BJ (cell line): Measurements from ENCODE around the gene SIGLECL1. TPM values are rescaled to one million over a fixed set of nuclear protein-coding genes. Genes with fewer than 3 reads are reported as not detected.

Experiments
- CTCF ChIA-PET: fragments of 350-600 bp; formaldehyde crosslinking; extraction: SDS; loops from one replicate; lab custom pipeline; 2021; ENCODE audit warnings: antibody characterized with exemption, inconsistent platforms; lab: Yijun Ruan, JAX
- POLR2A ChIA-PET: fragments of 300-600 bp; sonication (Branson Sonifier 250); formaldehyde crosslinking; extraction: SDS; loops from one replicate; lab custom pipeline; 2021; ENCODE audit warnings: antibody characterized with exemption; lab: Charles Lee
- DNase-seq: peaks from one replicate; pipeline ENCODE4 v3.0.0-alpha.2; 2011; ENCODE audit warnings: low read depth
- H3K27me3 ChIP-seq: 2 replicates; pipeline ENCODE4 v1.6.0; 2011; ENCODE audit warnings: low read length; ENCODE audit not compliant: control insufficient read depth, insufficient read depth
- H3K36me3 ChIP-seq: 2 replicates; pipeline ENCODE4 v1.5.1; 2011; ENCODE audit warnings: low read length; ENCODE audit not compliant: control insufficient read depth, insufficient read depth
- H3K4me3 ChIP-seq: 2 replicates; pipeline ENCODE4 v1.5.1; 2011; ENCODE audit warnings: low read depth, mild to moderate bottlenecking, control low read depth, low read length
- polyA minus RNA-seq: library from RNA; depleted of rRNA, polyadenylated mRNA; stranded (reverse); fragments of >200 nt; gene quantifications from 2 replicates; pipeline ENCODE4 v1.2.3, GENCODE V29; 2011; rRNA and poly(A)+ RNA removed
- polyA plus RNA-seq: library from polyadenylated mRNA; depleted of rRNA; stranded (reverse); fragments of >200 nt; gene quantifications from 2 replicates; pipeline ENCODE4 v1.2.3, GENCODE V29; 2011; rRNA removed
- TF ChIP-seq, protein P1 (sequence below): IDR thresholded peaks from 2 replicates; pipeline ENCODE4 v1.5.1; 2011; ENCODE audit warnings: low read depth, mild to moderate bottlenecking, control low read depth, inconsistent platforms, low read length, moderate library complexity; ENCODE audit not compliant: insufficient read depth

The SIGLECL1 gene
- polyA plus RNA-seq (not detected in 2 replicates), polyA minus RNA-seq (not detected in 2 replicates)

DNA sequence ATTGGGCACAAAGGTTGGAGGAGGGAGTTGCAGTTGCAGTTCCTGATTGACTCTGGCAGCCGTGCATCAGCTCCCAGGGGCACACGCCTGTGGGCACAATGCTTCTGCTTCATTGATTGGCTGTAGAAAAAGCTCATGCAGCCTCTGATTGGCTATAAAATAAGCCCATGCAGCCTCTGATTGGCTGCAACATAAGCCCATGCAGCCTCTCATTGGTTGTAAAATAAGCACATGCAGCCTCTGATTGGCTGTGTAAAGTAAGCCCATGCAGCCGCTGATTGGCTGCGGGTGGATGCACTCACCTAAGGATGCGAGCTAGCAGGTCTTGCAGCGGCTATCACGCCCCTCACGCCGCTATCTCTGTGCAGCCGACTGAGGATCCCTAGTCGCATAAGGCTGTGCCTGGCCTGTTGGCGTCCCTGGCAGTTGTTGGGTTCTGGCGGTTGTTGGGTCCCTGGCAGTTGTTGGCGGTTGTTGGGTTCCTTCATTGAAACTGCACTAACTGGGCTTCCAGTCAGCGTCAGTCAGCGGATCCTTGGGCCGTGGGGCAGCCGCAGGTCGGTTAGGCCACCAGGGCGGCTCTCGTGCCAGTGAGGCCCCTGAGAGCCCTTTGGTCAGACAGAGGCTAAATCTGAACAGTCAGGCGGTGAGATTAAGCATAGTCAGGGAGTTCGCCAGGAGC is at the start of gene SIGLECL1:
Gene SIGLECL1 (plus strand): TSS at position 295 of the 682 bp plus-strand sequence. CDS start 12,993 bp downstream, outside the sequence.
- H3K4me3 ChIP-seq = no peak within 1 kb of the TSS
- DNase-seq = no peak
- no peaks in the 10 kb centered on the region for H3K27me3 ChIP-seq
- ChIA-PET POLR2A (no interaction called here), CTCF (no interaction called here)
- TF ChIP-seq, protein P1, sequence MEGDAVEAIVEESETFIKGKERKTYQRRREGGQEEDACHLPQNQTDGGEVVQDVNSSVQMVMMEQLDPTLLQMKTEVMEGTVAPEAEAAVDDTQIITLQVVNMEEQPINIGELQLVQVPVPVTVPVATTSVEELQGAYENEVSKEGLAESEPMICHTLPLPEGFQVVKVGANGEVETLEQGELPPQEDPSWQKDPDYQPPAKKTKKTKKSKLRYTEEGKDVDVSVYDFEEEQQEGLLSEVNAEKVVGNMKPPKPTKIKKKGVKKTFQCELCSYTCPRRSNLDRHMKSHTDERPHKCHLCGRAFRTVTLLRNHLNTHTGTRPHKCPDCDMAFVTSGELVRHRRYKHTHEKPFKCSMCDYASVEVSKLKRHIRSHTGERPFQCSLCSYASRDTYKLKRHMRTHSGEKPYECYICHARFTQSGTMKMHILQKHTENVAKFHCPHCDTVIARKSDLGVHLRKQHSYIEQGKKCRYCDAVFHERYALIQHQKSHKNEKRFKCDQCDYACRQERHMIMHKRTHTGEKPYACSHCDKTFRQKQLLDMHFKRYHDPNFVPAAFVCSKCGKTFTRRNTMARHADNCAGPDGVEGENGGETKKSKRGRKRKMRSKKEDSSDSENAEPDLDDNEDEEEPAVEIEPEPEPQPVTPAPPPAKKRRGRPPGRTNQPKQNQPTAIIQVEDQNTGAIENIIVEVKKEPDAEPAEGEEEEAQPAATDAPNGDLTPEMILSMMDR = no peak
- H3K36me3 ChIP-seq = no peaks in the 10 kb centered on the region

DNA sequence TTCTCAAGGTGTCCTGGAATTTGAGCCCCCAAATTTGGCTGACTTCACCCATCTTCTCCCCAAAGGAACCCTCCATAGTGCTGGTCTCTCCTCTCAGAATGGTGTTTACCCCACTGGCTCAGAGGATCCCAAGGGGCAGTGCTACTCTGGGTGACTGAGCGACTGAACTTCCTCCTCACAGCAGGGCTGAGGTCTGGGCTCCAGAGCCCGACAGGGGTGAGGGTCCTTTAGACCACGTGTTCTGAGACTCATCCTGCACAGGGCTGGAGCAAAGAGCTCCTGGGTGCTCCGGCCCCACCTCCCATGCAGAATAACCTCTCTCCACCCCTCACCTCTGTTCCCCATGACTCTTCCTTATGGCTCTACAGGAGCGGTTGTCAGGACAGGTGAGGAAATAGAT is 49.2 kb upstream of the SIGLECL1 start:
- DNase-seq = no peak
- Histone ChIP-seq H3K4me3 (no peak overlapping the region), H3K36me3 (no peaks in the 10 kb centered on the region), H3K27me3 (no peaks in the 10 kb centered on the region)
- TF ChIP-seq, protein P1 = no peak
- ChIA-PET CTCF (no interaction called here), POLR2A (no interaction called here)

DNA sequence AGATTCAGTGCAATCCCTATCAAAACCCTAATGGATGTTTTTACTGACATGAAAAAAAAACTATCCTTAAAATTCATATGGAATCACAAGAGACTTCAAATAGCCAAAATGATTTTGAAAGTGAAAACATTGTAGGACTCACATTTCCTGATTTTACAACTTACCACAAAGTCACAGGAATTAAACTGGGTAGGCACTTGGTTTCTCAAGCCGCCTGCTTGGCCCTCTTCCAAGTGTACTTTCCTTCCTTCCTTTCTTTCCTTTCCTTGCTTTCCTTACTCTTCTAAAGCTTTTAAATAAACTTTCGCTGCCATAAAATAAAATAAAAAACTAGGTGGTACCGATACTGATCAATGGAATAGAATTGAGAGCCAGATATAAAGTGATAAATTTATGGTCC is 47.0 kb upstream of the SIGLECL1 start:
- TF ChIP-seq, protein P1 = no peak
- no peaks in the 10 kb centered on the region for H3K27me3 ChIP-seq
- H3K4me3 ChIP-seq = no peak overlapping the region
- ChIA-PET POLR2A (no interaction called here), CTCF (no interaction called here)
- H3K36me3 ChIP-seq = no peaks in the 10 kb centered on the region
- DNase-seq = no peak

DNA sequence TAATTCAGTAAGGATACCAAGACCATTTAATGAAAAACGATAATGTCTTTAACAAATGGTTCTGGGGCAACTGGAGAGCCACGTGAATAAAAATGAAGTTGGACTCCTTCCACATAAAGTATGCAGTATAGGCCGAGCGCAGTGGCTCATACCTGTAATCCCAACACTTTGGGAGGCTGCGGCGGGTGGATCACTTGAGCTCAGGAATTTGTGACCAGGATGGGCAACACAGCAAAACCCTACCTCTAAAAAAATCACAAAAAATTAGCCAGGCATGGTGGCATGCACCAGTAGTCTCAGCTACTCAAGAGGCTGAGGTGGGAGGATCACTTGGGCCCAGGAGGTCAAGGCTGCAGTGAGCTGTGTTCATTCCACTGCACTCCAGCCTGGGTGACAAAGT is 46.6 kb upstream of the SIGLECL1 start:
- Histone ChIP-seq H3K4me3 (no peak overlapping the region), H3K36me3 (no peaks in the 10 kb centered on the region), H3K27me3 (no peaks in the 10 kb centered on the region)
- POLR2A ChIA-PET = no interaction called here
- TF ChIP-seq, protein P1 = no peak
- no peak for DNase-seq
- CTCF ChIA-PET = no interaction called here

DNA sequence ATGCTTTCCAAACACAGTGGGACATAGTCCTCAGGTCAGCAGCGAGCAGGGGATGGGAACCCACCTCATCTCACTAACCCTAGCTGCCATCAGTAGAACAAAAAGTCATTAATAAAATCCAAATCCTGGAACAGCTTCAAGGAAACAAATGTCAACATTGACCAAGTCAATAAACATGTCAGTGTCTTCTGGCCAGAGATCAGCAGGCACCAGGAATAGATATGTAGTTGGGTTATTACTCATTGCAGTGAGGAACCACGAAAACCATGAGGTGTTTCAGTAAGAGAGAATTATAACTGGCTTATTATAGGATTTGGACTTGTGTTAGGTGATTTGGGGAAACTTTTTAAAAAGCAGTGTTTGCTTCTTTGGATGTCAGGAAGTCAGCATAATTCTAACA is 43.1 kb upstream of the SIGLECL1 start:
- Histone ChIP-seq H3K27me3 (no peaks in the 10 kb centered on the region), H3K4me3 (no peak overlapping the region), H3K36me3 (no peaks in the 10 kb centered on the region)
- POLR2A ChIA-PET = no interaction called here
- TF ChIP-seq, protein P1 = no peak
- DNase-seq = no peak
- CTCF ChIA-PET = no interaction called here
